Activated T-cell treated with anti-CD3 and anti-CD28 coated beads, Interleukin-2, amount 50 U/mL, for 1 hour (primary cell): ENCODE data around the gene GIMAP8.

Experiments used
- DNase-seq: peaks from one replicate; pipeline ENCODE4 v3.0.0-alpha.2; 2020

Gene GIMAP8

GRCh38 chr7:150412016-150412415 lies 38.4 kb upstream of the GIMAP8 start:
- DNase-seq: no peak

GRCh38 chr7:150412518-150413488 lies 37.6 kb upstream of the GIMAP8 start:
- no peak for DNase-seq

GRCh38 chr7:150413640-150414081 lies 36.8 kb upstream of the GIMAP8 start:
- DNase-seq: no peak

GRCh38 chr7:150415161-150416153 lies 35.0 kb upstream of the GIMAP8 start:
- DNase-seq: no peak

- no peak for DNase-seq
Measured at GRCh38 chr7:150417239-150417638, 33.2 kb upstream of the GIMAP8 start.

- no peak for DNase-seq
Measured at GRCh38 chr7:150417863-150418262, 32.6 kb upstream of the GIMAP8 start.

- DNase-seq: no peak
Measured at GRCh38 chr7:150420242-150420641, 30.2 kb upstream of the GIMAP8 start.

- DNase-seq: peak; percentile 84
Measured at GRCh38 chr7:150420987-150421674, 29.3 kb upstream of the GIMAP8 start.

- DNase-seq: no peak
Measured at GRCh38 chr7:150421831-150422230, 28.6 kb upstream of the GIMAP8 start.

- no peak for DNase-seq
Measured at GRCh38 chr7:150425670-150426069, 24.8 kb upstream of the GIMAP8 start.

- DNase-seq: no peak
Measured at GRCh38 chr7:150428671-150429451, 21.6 kb upstream of the GIMAP8 start.

- DNase-seq: no peak
Measured at GRCh38 chr7:150429699-150430098, 20.7 kb upstream of the GIMAP8 start.

GRCh38 chr7:150430465-150431085 lies 19.9 kb upstream of the GIMAP8 start:
- DNase-seq: no peak

GRCh38 chr7:150431839-150432658 lies 18.4 kb upstream of the GIMAP8 start:
- DNase-seq: no peak

- DNase-seq: no peak
Measured at GRCh38 chr7:150432915-150433892, 17.2 kb upstream of the GIMAP8 start.

- DNase-seq: no peak
Measured at GRCh38 chr7:150434240-150434639, 16.2 kb upstream of the GIMAP8 start.

- DNase-seq: no peak
Measured at GRCh38 chr7:150435047-150435389, 15.4 kb upstream of the GIMAP8 start.

- no peak for DNase-seq
Measured at GRCh38 chr7:150435390-150436073, 14.9 kb upstream of the GIMAP8 start.

GRCh38 chr7:150439967-150440366 lies 10.5 kb upstream of the GIMAP8 start:
- DNase-seq: no peak
